GM12892 (cell line): ENCODE results near the gene ZNF207.
"Not testable (repeated sequence)": the region's sequence is repeated elsewhere in the genome, so short reads cannot be mapped to it uniquely, and the experiment has no call there.

Experiments
- POLR2A ChIP-seq: IDR thresholded peaks from 2 replicates; pipeline ENCODE4 v1.6.1; 2011; ENCODE audit warnings: low read depth, low read length, control low read depth
- POLR2AphosphoS5 ChIP-seq: IDR thresholded peaks from 2 replicates; pipeline ENCODE4 v1.6.1; 2011; ENCODE audit warnings: low read depth, low read length, control low read depth
- TAF1 ChIP-seq: IDR thresholded peaks from 2 replicates; pipeline ENCODE4 v1.6.1; 2011; ENCODE audit warnings: low read depth, mild to moderate bottlenecking, control low read depth, low read length, borderline replicate concordance

DNA sequence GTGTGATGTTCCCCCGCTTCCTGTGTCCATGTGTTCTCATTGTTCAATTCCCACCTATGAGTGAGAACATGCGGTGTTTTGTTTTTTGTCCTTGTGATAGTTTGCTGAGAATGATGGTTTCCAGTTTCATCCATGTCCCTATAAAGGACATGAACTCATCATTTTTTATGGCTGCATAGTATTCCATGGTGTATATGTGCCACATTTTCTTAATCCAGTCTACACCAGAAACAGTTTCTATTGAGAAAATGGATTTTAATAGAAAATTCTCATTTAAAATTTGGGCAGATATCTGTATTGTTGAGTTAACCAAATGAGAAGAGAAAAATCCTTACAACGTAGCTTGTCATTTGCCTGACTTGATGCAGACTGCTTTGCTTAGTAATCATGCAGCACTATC lies 60.1 kb downstream of the ZNF207 start:
- TF ChIP-seq POLR2A, POLR2AphosphoS5, TAF1: not testable (repeated sequence)
